Right hindlimb (tissue), 1 donor: ENCODE results near the gene RGS9BP.
"Not testable (repeated sequence)": the region's sequence is repeated elsewhere in the genome, so short reads cannot be mapped to it uniquely, and the experiment has no call there.

Experiments
- DNase-seq: peaks from one replicate; pipeline ENCODE4 v3.0.0-alpha.2; 2018

Gene RGS9BP

GRCh38 chr19:32700129-32700528, 24.5 kb downstream of the RGS9BP start:
- DNase-seq = not testable (repeated sequence)

GRCh38 chr19:32702010-32702409, 26.4 kb downstream of the RGS9BP start:
- no peak for DNase-seq

GRCh38 chr19:32704006-32704405, 28.4 kb downstream of the RGS9BP start:
- not testable (repeated sequence) for DNase-seq

- DNase-seq = no peak
These were observed 32.8 kb downstream of the RGS9BP start for GRCh38 chr19:32708457-32708856.

GRCh38 chr19:32709032-32709431, 33.4 kb downstream of the RGS9BP start:
- no peak for DNase-seq

- no peak for DNase-seq
These were observed 36.1 kb downstream of the RGS9BP start for GRCh38 chr19:32711747-32712146.

GRCh38 chr19:32716203-32716602, 40.6 kb downstream of the RGS9BP start:
- DNase-seq = not testable (repeated sequence)

GRCh38 chr19:32717496-32717895, 41.8 kb downstream of the RGS9BP start:
- no peak for DNase-seq

GRCh38 chr19:32718286-32718685, 42.6 kb downstream of the RGS9BP start:
- DNase-seq = no peak

- DNase-seq = no peak
These were observed 44.0 kb downstream of the RGS9BP start, which contains the start of gene TDRD12 for GRCh38 chr19:32719611-32720059. Gene TDRD12 (plus strand): TSS chr19:32719767. CDS start chr19:32720073, 306 bp downstream.

GRCh38 chr19:32720216-32720935, 44.7 kb downstream of the RGS9BP start:
- DNase-seq = no peak

- DNase-seq = no peak
These were observed 45.2 kb downstream of the RGS9BP start for GRCh38 chr19:32720936-32721250.
